GM18505 (cell line): ENCODE data around the gene NR6A1.

ENCODE experiments used
- ATAC-seq: cut with Tn5 transposase; IDR thresholded peaks from one replicate; pipeline ENCODE4 v1.9.1; 2021; ENCODE audit not compliant: unreplicated experiment
- POLR2A ChIP-seq: IDR thresholded peaks from 4 replicates; pipeline ENCODE4 v1.6.1; 2011; ENCODE audit warnings: borderline replicate concordance; ENCODE audit not compliant: insufficient read depth, insufficient read length; ENCODE audit errors: extremely low read depth

Gene NR6A1

DNA sequence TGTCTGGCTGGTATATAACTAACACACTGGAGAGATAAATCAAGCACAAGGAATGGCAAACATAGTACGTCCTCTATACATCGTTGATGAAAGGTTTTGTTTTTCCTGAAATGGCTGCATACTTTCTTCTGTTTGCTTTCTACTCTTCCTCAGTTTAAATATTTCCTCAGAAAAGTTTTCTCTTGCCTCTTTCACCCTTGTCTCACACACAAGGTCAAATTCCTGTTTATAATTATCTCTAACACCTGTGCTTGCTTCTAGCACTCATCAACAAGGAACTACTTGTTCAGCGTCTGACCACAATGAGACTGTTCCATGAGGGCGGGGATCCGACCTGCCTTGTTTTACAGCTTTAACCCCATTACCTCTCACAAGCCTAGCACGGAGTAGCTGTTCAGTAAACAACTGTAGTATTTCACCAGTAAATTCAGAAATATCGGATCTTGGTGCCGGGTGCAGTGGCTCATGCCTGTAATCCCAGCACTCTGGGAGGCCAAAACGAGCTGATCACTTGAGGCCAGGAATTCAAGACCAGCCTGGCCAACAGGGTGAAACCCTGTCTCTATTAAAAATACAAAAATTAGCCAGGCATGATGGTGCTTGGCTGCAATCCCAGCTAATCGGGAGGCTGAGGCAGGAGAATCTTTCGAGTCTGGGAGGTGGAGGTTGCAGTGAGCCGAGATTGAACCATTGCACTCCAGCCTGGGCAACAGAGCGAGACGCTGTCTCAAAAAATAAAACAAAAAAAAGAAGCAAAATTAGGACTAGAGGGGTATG, 37.0 kb downstream of the NR6A1 start:
- no peak for TF ChIP-seq POLR2A
- ATAC-seq, result no peak

DNA sequence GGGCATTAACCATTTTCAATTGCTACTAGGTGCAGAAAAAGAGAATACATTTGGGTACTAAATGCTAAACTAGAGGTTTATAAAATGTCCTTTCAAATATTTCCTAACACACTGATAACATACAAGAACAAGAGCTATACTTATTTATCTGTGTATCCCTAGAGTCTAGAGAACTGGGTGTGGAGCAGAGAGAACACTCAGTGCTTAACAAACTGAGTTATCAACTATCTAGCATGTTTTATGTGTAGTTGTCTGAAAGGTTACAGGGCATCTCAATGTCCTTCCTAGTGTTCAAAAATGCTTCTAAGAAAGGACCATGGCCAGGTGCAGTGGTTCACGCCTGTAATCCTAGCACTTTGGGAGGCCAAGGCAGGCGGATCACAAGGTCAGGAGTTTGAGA, 40.3 kb downstream of the NR6A1 start:
- TF ChIP-seq POLR2A, result no peak
- ATAC-seq, result no peak

DNA sequence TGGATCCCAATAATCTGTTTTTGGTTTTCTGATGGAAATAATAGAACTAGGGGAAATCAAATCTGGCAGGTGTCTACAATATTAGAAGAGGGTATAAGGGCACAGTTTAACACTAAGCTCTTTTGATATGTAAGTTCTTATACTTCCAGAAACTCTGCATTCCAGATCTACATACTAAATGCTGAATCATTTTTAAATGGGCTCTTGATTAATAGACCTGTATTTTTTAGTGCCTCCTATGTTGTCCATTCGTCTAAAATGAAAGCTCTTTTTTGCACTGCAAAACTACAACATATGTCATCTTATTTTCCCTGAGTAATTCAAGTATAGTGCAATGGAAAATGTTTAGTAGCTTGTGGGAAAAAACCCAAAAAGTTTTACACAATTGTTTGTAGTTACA, 44.2 kb downstream of the NR6A1 start:
- TF ChIP-seq POLR2A, result no peak
- no peak for ATAC-seq

DNA sequence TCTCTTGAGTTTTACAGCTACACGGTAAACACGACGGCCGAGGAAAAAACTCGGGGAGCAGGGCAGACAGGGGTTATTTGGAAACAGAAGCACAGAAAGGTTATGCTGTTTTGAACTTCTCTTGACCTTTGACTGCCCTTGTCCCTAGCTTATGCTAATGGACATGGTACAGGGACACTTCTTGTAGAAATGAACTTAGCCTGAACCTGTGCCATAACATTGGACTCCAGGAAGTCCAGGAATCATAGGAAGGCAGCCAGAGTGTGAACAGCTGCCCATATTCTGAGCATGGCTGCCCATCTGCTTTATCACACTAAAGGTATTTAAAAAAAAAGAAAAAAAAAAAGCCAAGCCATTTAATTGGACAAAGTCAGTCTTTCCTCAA, 46.1 kb downstream of the NR6A1 start:
- ATAC-seq, result no peak
- no peak for TF ChIP-seq POLR2A

DNA sequence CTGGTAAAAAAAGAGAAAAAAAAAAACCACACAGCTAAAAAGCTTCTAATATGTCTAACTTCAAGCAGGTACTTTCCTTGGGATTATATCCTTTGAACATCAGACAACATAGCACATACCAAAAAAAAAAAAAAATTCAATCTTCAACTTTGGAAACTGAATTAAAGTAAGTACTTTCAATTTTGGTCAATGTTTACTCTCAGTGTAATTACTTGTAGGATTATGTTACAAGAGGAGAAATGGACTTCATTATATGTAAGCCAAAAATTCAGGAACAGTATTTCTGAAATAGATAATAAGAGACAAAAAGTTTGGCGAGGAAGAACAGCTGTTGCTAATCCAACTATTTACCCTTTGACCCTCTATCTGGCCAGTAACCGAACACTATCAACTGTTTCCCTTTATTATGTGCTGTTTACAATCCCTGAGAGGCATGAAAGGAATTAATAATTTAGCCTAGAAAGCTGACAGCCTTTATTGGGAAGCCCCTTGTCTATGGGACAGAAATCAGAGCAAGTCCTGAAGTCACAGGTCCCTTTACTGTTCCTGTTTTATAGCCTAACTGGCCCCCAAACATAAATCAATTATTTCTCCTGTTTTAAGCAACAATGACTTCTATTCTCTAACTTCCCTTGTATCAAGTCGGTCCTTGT, 46.6 kb downstream of the NR6A1 start:
- ATAC-seq, result no peak
- TF ChIP-seq POLR2A, result no peak

DNA sequence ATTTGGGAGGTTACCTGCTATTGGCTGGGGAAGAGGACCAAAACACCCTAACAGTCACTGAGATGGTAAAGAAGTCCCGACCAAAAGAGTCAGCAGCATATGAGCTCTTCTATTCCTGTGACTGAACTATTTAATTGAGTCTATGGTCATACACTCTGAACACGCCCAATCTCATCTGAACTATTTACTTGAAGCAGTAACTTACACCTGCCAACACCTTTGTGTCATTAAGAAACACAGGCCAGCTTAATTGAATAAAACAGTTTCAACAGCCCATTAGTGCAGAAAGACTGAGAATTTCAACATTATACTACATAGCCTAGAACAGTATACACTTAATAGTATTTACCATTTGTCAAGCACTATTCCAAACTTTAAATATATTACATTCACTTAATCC, 47.8 kb downstream of the NR6A1 start:
- TF ChIP-seq POLR2A, result no peak
- ATAC-seq, result no peak

DNA sequence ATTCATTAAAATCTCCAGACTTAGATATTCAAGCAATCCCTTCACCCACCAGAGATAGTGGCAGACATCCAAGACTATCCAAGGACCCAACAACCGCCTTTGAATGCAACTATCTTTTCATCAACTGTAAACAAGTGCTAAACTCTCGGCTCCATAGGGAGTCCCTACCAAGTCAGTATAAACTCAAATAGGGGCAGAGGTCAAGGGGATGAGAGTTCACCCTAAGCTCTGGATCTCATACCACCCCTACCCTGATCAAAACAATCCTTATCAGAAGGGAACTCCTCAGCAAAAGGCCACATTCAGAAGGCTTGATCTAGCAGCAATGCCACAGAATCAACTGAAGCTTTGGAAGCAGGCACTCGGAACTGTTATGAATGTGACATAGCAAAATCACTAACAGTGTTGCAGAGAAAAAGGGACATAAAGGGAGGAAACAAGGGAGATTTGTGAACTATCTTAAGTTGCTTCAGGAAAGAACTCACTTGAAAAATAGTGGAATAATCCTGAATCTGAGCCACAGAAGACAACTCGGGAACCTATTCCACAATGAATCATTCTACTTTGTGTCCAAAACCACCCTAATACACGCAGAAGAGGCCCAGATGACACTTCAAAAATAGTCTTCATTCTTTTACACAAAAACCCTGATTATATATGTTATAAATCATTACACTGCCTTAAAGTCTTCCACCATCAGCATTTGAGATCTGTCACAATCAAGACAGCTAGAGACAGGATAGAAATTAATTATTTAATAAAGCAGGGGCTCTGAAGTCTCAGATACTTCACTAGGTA, 49.8 kb downstream of the NR6A1 start:
- ATAC-seq, result no peak
- TF ChIP-seq POLR2A, result no peak

DNA sequence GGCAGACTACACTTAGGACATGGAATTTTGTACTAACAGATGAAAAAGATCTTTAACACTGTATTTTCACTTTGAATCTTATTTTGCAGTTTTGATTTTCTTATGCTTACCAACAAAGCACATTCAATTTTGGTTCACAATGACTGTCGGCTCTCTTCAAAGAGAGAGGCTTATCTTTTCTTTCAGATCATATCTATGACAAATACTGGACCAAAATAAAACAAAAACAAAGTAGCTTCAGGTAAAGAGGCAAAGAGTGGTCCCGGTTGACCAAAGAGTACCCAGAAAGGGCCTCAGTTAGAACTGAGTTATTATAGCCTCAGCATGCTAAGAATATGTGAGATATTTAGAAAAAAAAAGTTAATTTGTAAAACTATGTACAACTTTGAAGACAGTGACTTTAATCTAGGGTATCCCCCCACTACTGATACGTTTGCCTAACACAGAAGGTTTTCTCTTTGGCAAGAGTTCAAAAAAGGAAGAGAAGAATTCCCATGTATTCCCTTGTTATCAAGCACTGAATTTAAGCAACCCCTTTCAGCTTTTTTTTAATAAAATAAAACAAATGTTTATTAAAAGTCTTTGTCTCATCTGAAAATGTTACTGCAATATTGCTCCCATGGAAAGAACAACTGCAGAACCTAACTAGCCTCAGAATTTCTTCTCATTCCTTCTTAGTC, 50.5 kb downstream of the NR6A1 start:
- ATAC-seq, result no peak
- TF ChIP-seq POLR2A, result no peak

DNA sequence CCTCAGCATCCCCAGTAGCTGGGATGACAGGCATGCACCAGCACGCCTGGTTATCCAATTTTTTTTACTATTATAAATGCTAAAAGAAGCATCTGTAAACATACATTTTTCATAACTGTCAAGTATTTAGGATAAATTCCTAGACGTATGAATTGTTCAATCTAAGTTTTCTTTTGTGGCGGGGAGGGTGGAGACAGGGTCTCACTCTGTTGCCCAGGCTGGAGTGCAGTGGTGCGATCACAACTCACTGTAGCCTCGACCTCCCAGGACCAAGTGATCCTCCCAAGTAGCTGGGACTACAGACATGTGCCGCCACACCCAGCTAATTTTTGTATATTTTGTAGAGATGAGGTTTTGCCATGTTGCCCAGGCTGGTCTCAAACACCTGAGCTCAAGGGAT, 52.2 kb downstream of the NR6A1 start:
- TF ChIP-seq POLR2A, result no peak
- no peak for ATAC-seq

DNA sequence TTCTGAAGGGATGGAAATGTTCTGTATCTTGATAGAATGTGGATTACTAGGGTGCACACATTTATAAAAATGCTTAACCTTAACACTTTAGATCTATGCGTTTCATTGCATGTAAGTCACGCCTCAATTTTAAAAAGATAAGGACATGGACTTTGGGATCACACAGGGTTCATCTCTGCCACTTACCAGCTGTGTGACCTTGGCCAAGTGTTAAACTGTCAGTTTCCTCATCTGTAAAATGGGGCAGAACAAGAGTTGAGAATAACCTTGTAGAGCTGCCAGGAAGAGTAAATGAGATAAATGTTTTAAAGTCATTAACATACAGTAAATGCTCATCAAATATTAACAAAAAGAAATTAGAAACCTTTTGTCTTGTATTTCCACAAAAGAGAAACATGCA, 53.5 kb downstream of the NR6A1 start:
- no peak for ATAC-seq
- TF ChIP-seq POLR2A, result no peak

DNA sequence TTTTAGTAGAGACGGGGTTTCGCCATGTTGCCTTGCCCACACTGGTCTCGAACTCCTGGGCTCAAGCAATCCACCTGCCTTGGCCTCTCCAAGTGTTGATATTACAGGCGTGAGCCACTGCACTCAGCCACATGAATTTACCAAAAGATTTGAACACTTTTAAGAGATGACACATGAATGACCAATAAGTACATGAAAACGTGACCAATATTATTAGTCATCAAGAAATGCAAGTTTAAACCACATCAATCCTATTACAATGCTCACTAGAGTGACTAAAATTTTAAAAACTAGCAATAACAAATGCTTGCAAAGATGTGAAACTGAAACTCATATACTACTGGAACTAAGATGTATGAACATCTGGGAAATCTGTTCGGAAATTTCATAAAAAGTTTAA, 54.3 kb downstream of the NR6A1 start:
- no peak for TF ChIP-seq POLR2A
- no peak for ATAC-seq

DNA sequence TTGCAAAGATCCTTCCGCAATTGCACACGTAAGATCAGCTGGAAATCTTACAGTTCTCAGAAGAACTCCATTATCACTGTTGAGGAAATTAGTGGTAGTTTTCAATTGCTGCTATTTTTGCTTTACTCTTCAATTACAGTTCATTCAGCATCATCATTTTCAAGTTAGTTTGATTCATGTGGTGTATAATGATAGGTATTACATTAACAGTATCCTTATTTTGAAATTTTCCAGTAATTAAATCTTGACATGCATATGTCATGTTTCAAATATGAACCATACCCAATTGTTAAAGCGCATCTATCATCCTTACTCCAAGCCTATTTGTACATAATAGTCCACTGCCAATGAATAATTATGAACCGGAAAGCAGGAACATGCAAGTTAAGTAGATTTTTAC, 60.3 kb downstream of the NR6A1 start:
- ATAC-seq, result no peak
- TF ChIP-seq POLR2A, result no peak

DNA sequence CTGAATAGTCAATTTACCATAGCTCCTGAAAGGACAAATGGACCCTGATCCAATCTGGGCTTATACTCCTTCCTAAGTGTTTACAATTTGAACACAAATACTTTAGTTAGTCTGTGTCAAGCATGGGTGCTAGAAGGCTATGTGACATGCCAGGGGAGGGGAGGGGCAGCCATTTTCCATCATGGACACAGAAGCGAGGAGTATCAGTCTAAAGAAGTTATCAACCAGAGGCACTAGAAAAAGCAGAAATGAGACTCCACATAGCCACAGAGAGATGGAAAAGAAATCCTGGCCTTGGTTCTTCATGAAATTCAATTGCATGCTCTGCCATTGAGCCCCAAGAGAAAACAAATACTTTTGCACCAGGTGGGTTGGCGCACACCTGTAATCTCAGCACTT, 61.8 kb downstream of the NR6A1 start:
- no peak for ATAC-seq

DNA sequence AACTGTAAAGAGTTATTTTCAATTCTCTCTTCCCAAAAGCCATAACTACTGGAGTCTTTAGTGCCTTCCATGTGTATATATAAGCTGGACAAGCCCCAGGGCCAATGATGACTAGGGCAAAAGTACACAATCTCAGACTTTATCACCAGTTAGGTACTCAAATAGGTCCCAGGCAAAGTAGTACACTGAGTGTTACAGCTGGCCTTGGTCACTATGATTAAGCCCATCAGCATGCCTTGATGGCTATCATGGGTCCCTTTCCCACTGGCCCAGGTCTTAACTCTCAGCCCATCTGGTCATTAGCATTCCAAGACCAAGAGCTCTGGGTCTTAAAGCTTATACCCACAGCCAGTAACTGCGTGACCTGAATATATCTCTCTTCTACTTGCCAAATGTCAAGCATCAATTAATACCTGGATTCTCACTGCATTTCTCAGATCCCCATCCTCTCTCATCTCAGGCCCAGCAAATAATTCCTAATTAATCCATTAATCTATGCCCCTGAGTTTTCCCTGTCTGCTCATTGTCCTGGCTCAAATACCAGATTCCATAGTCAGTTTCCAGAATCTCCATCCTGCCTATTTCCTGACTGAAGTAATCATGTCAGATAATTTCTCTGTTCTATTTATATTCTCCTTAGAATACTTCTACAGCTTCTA, 62.3 kb downstream of the NR6A1 start:
- no peak for TF ChIP-seq POLR2A
- no peak for ATAC-seq

More for the DNA sequence above, 61.8 kb downstream of the NR6A1 start:
- no peak for TF ChIP-seq POLR2A

DNA sequence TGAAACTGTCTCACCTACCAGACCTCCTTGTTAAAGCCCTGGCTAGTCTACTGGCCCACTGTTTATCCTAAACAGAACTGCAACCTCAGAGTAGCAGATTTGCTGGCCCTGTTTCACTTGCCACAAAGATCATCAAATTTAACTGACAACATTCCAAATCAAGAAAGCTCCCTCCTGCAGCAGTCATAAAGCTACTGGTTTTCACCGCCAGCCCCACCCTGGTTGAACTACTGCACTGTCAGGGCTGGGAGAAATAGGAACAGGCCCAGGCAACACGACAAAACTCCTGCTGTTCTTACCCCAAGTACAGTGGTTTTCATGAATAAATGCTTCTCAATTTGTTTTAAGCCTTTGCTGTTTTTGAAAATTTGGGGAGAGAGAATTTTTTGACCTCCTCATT, 63.0 kb downstream of the NR6A1 start:
- ATAC-seq, result no peak
- TF ChIP-seq POLR2A, result no peak
